ENCODE results near the gene FAM209B.

DNA sequence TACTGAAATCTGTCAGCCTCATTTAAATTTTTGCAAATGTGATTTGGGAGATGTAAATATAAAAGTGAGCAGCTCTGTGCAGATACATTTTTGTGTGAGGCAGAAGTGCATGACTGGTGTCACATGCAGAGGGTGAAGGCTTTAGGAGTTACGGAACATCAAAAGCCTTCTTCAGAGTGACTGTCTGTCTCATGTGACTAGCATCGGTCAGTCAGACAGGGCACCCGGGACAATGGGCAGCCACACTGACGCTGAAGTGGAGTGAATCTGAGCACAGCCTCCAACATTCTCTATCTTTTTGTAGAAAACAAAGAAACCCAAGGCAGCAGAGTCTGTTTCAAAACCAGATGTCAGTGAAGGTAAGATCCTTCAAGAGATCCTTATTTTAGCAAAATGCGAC, 16.4 kb upstream of the FAM209B start:
- no peak for TF ChIP-seq EP300 (IDR thresholded peaks at IDR 0.05; ENCODE audit: low read depth)
- TF ChIP-seq, protein P1, sequence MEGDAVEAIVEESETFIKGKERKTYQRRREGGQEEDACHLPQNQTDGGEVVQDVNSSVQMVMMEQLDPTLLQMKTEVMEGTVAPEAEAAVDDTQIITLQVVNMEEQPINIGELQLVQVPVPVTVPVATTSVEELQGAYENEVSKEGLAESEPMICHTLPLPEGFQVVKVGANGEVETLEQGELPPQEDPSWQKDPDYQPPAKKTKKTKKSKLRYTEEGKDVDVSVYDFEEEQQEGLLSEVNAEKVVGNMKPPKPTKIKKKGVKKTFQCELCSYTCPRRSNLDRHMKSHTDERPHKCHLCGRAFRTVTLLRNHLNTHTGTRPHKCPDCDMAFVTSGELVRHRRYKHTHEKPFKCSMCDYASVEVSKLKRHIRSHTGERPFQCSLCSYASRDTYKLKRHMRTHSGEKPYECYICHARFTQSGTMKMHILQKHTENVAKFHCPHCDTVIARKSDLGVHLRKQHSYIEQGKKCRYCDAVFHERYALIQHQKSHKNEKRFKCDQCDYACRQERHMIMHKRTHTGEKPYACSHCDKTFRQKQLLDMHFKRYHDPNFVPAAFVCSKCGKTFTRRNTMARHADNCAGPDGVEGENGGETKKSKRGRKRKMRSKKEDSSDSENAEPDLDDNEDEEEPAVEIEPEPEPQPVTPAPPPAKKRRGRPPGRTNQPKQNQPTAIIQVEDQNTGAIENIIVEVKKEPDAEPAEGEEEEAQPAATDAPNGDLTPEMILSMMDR (IDR thresholded peaks at IDR 0.05) = no peak

Measured in transverse colon (tissue), 3 donors.